Ectodermal cell (in vitro differentiated cells): Measurements from ENCODE around the gene ARHGEF28.

Experiments
- H3K27ac ChIP-seq: 2 replicates; pipeline ENCODE4 v1.7.0; 2013; ENCODE audit warnings: mild to moderate bottlenecking, low read depth, low read length; ENCODE audit not compliant: insufficient read depth, poor library complexity, severe bottlenecking
- H3K27me3 ChIP-seq: 2 replicates; pipeline ENCODE4 v1.7.0; 2013; ENCODE audit warnings: mild to moderate bottlenecking, low read length; ENCODE audit not compliant: insufficient read depth, control insufficient read depth, poor library complexity, severe bottlenecking
- H3K36me3 ChIP-seq: one replicate; pipeline ENCODE4 v1.7.0; 2013; ENCODE audit warnings: low read length; ENCODE audit not compliant: control insufficient read depth, insufficient read depth
- H3K4me1 ChIP-seq: one replicate; pipeline ENCODE4 v1.7.0; 2013; ENCODE audit warnings: low read length; ENCODE audit not compliant: control insufficient read depth, insufficient read depth
- H3K4me3 ChIP-seq: 2 replicates; pipeline ENCODE4 v1.7.0; 2013; ENCODE audit warnings: low read depth, low read length, control low read depth; ENCODE audit not compliant: insufficient read depth
- H3K9me3 ChIP-seq: 2 replicates; pipeline ENCODE4 v1.7.0; 2013; ENCODE audit warnings: mild to moderate bottlenecking, low read length, moderate library complexity; ENCODE audit not compliant: control insufficient read depth
- WGBS, 2 experiments: methylation state at CpG; one replicate each; pipeline ENCODE4 v1.1.7; 2013; ENCODE audit warnings: missing lambda C conversion rate in 2 of 2; 5-methylcytosine and 5-hydroxymethylcytosine counted together

The ARHGEF28 gene

GRCh38 chr5:73861313-73861988 lies 235.5 kb downstream of the ARHGEF28 start:
- Histone ChIP-seq H3K9me3 (no peaks in the 10 kb centered on the region), H3K4me3 (no peak overlapping the region), H3K27ac (no peak overlapping the region), H3K4me1 (no peaks in the 10 kb centered on the region), H3K27me3 (no peaks in the 10 kb centered on the region), H3K36me3 (no peaks in the 10 kb centered on the region)
- WGBS, 2 experiments, result 89 to 93% methylated on average over 3 to 4 of the region's 4 CpGs

DNA sequence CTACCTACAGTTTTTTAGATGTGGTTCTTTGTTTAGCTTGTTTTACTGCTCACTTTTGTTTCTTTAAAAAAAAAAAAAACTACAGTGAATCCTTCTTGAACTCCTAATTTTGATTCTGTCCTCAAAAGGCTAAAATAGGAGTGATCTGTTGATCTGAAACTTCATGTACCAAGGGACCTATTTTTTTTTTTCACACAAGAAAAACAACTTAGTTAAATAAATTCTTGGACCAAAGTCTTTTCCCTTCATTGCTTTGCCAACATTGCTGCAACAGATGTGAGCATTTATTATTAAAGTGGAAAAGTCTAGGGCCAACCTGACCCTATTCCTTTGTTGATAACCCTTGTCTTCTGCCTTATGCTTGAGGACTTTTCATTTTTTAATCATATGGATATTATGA lies 236.8 kb downstream of the ARHGEF28 start:
- no peaks in the 10 kb centered on the region for H3K27me3 ChIP-seq
- no peaks in the 10 kb centered on the region for H3K4me1 ChIP-seq
- H3K36me3 ChIP-seq, result no peaks in the 10 kb centered on the region
- no peak overlapping the region for H3K4me3 ChIP-seq
- H3K9me3 ChIP-seq, result no peaks in the 10 kb centered on the region
- H3K27ac ChIP-seq, result no peak overlapping the region

- WGBS, 2 experiments, result 94 to 96% methylated on average over 3 of the region's 3 CpGs
- H3K27me3 ChIP-seq, result no peaks in the 10 kb centered on the region
- no peaks in the 10 kb centered on the region for H3K9me3 ChIP-seq
- H3K27ac ChIP-seq, result no peak overlapping the region
- H3K4me3 ChIP-seq, result no peak overlapping the region
- no peaks in the 10 kb centered on the region for H3K36me3 ChIP-seq
- H3K4me1 ChIP-seq, result no peaks in the 10 kb centered on the region
Observed at GRCh38 chr5:73863876-73864275, 237.9 kb downstream of the ARHGEF28 start.

DNA sequence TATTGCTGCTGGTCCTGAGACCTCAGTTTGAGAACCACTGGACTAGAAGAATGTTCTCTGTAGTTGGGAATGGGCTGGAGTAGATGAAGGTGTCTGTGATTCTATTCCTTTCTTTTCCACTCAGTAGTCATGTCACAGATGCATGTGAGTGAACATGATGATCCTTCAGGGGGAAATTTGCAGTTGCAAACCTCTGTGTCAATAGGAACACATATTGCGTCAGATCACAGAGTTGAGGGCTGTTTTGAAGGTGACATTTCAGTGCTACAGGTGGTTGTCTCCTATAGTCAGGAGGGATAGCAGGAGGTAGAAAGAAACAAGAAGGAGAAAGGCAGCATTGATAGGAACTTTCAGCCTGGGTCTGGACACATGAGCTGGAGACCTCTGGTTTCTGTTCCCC lies 239.3 kb downstream of the ARHGEF28 start:
- Histone ChIP-seq H3K27ac (no peak overlapping the region), H3K36me3 (no peaks in the 10 kb centered on the region), H3K9me3 (no peaks in the 10 kb centered on the region), H3K4me1 (no peaks in the 10 kb centered on the region), H3K27me3 (no peaks in the 10 kb centered on the region), H3K4me3 (no peak overlapping the region)
- 89 to 97% methylated on average over 1 of the region's 1 CpG for WGBS, 2 experiments

DNA sequence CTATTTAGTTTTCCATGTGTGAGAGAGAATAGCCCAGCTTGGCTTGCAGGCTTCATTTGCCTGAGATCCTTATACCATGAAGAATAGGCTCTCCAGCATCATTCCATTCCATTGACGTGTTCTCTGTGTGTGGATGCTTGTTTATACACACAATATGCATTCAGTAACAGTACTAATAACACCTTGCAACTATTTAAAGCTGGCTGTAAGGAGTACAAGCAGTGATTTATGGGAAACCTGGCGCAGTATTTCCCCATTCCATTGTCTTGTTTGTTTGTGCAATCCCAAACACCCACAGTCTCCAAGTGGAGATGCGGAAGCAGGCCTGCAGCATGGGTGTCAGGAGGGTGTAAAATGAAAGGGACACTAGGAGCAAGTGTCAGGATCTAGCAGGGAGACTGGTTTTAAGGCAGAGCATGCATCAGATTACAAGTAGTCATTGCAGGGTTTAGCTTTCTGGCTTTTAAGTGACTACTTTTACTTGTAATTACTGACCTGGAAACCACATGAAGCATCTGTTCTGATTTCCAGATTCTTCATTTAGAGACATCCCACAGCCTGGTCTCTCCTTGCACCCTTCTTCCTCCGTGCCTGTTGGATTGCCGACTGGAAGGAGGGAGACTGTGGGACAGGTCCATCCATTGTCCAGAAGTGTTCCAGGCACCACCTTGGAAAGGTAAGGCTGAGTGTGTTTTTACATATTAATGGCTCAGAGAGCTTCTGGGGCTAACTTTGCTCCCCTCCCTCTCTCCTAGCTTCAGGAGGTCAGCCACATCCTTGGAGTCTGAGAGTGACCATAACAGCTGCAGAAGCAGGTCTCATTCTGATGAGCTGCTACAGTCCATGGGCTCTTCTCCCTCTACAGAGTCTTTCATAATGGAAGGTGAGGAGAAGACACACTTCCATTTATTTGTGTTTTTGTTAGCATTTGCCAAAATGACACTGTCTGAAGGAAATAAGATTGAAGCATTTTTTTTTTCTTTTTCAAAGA lies 241.6 kb downstream of the ARHGEF28 start:
- 95 to 100% methylated on average over 4 to 5 of the region's 5 CpGs for WGBS, 2 experiments
- Histone ChIP-seq H3K27me3 (no peaks in the 10 kb centered on the region), H3K4me3 (no peak overlapping the region), H3K27ac (no peak overlapping the region), H3K4me1 (no peaks in the 10 kb centered on the region), H3K36me3 (no peaks in the 10 kb centered on the region), H3K9me3 (no peaks in the 10 kb centered on the region)

DNA sequence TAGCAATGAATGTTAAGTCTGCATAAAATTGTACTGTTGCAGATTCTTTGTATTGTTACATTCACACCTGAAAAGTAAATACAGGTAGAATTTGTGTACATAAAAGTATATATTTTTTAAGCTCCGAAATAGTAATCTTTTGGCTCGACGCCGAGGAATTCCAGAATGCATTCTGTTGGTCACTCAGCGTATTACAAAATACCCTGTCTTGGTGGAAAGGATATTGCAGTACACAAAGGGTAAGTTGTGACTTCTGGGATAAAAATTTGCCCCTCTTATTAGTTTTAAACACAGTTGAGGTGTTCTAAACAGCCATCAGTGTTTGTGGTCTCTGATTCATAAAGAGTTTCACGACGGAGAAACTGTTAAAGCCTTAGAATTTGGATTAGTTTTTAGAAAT lies 257.6 kb downstream of the ARHGEF28 start:
- Histone ChIP-seq H3K27me3 (no peaks in the 10 kb centered on the region), H3K4me1 (no peaks in the 10 kb centered on the region), H3K36me3 (no peaks in the 10 kb centered on the region), H3K4me3 (no peak overlapping the region), H3K9me3 (no peaks in the 10 kb centered on the region), H3K27ac (no peak overlapping the region)
- 95 to 98% methylated on average over 7 of the region's 7 CpGs for WGBS, 2 experiments

- Histone ChIP-seq H3K27ac (no peak overlapping the region), H3K4me3 (no peak overlapping the region), H3K4me1 (no peaks in the 10 kb centered on the region), H3K36me3 (no peaks in the 10 kb centered on the region), H3K9me3 (no peaks in the 10 kb centered on the region), H3K27me3 (no peaks in the 10 kb centered on the region)
- WGBS, 2 experiments, result 92 to 93% methylated on average over 4 of the region's 4 CpGs
Observed at GRCh38 chr5:73887688-73888087, 261.7 kb downstream of the ARHGEF28 start.

DNA sequence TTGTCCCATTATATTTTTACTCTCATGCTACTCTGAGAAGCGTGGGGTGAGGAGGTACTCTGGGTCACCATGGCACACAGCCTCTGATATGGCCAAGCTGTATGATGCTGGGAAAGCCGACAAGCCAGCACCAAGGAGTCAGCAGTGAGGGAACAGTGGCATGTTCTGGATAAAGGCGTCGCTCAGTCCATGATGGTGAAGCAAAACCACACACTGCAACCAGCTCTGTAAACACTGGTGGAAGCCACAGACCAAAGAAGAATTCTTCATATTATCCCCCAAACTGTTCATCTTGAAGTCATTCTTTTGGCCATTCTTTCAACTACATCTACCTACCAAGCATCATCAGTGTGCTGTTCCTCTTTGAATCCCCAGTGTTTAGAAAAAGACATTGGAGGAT lies 264.6 kb downstream of the ARHGEF28 start:
- H3K9me3 ChIP-seq, result no peaks in the 10 kb centered on the region
- H3K36me3 ChIP-seq, result no peaks in the 10 kb centered on the region
- WGBS, 2 experiments, result 91 to 93% methylated on average over 4 of the region's 4 CpGs
- H3K27ac ChIP-seq, result no peak overlapping the region
- no peaks in the 10 kb centered on the region for H3K27me3 ChIP-seq
- H3K4me3 ChIP-seq, result no peak overlapping the region
- H3K4me1 ChIP-seq, result no peaks in the 10 kb centered on the region

GRCh38 chr5:73892218-73892617 lies 266.2 kb downstream of the ARHGEF28 start:
- Histone ChIP-seq H3K4me1 (no peaks in the 10 kb centered on the region), H3K27ac (no peak overlapping the region), H3K9me3 (no peaks in the 10 kb centered on the region), H3K4me3 (no peak overlapping the region), H3K27me3 (no peaks in the 10 kb centered on the region), H3K36me3 (no peaks in the 10 kb centered on the region)
- WGBS, 2 experiments, result 91 to 93% methylated on average over 6 of the region's 6 CpGs

- WGBS, 2 experiments, result 100% methylated on average over 1 of the region's 1 CpG
- Histone ChIP-seq H3K9me3 (no peaks in the 10 kb centered on the region), H3K4me3 (no peak overlapping the region), H3K4me1 (no peaks in the 10 kb centered on the region), H3K36me3 (no peaks in the 10 kb centered on the region), H3K27me3 (no peaks in the 10 kb centered on the region), H3K27ac (no peak overlapping the region)
Observed at GRCh38 chr5:73892806-73893205, 266.8 kb downstream of the ARHGEF28 start.
